H9 (cell line): ENCODE data around the gene DPH3. TPM values are rescaled to one million over a fixed set of nuclear protein-coding genes. Genes with fewer than 3 reads are reported as not detected.

Source experiments
- DNase-seq: peaks from one replicate; pipeline ENCODE4 v3.0.0-alpha.2; 2017
- H2AFZ ChIP-seq: one replicate; pipeline ENCODE4 v1.6.1; 2013; ENCODE audit warnings: mild to moderate bottlenecking, low read length, control low read depth, moderate library complexity
- H2AK5ac ChIP-seq: 2 replicates; pipeline ENCODE4 v1.6.1; 2013; ENCODE audit warnings: low read length, control low read depth, mixed read lengths; ENCODE audit not compliant: insufficient read length
- H2BK120ac ChIP-seq: one replicate; pipeline ENCODE4 v1.6.1; 2013; ENCODE audit warnings: low read depth, mild to moderate bottlenecking, low read length, control low read depth, inconsistent platforms; ENCODE audit not compliant: poor library complexity, severe bottlenecking
- H2BK12ac ChIP-seq: 2 replicates; pipeline ENCODE4 v1.6.1; 2013; ENCODE audit warnings: low read length, control low read depth, mixed read lengths, low read depth; ENCODE audit not compliant: insufficient read length
- H2BK15ac ChIP-seq: 2 replicates; pipeline ENCODE4 v1.6.1; 2013; ENCODE audit warnings: low read depth, low read length, control low read depth
- H2BK20ac ChIP-seq: one replicate; pipeline ENCODE4 v1.6.1; 2013; ENCODE audit warnings: low read depth, mild to moderate bottlenecking, low read length, control low read depth, inconsistent platforms; ENCODE audit not compliant: poor library complexity, severe bottlenecking
- H2BK5ac ChIP-seq: 2 replicates; pipeline ENCODE4 v1.6.1; 2013; ENCODE audit warnings: low read length, control low read depth, mixed read lengths; ENCODE audit not compliant: insufficient read length
- H3K14ac ChIP-seq: 2 replicates; pipeline ENCODE4 v1.6.1; 2013; ENCODE audit warnings: low read length, control low read depth; ENCODE audit not compliant: insufficient read depth
- H3K18ac ChIP-seq: 2 replicates; pipeline ENCODE4 v1.6.1; 2013; ENCODE audit warnings: low read depth, mild to moderate bottlenecking, mixed read lengths, low read length, control low read depth; ENCODE audit not compliant: insufficient read length
- H3K23ac ChIP-seq: 2 replicates; pipeline ENCODE4 v1.6.1; 2013; ENCODE audit warnings: low read length, control low read depth, mixed read lengths, low read depth; ENCODE audit not compliant: insufficient read length
- H3K23me2 ChIP-seq: 2 replicates; pipeline ENCODE4 v1.6.1; 2013; ENCODE audit warnings: low read depth, mild to moderate bottlenecking, mixed read lengths, low read length, control low read depth; ENCODE audit not compliant: insufficient read length, poor library complexity, severe bottlenecking
- H3K27ac ChIP-seq: 2 replicates; pipeline ENCODE4 v1.5.1; 2013; ENCODE audit warnings: low read length, control low read depth, mixed read lengths, low read depth; ENCODE audit not compliant: insufficient read length
- H3K27me3 ChIP-seq: 2 replicates; pipeline ENCODE4 v1.6.1; 2013; ENCODE audit warnings: low read length, control low read depth, inconsistent platforms; ENCODE audit not compliant: insufficient read depth
- H3K4ac ChIP-seq: 2 replicates; pipeline ENCODE4 v1.6.1; 2013; ENCODE audit warnings: low read depth, mild to moderate bottlenecking, control low read depth, inconsistent platforms, low read length, moderate library complexity
- H3K4me1 ChIP-seq: 2 replicates; pipeline ENCODE4 v1.6.1; 2013; ENCODE audit warnings: low read length, control low read depth, inconsistent platforms; ENCODE audit not compliant: insufficient read depth
- H3K4me2 ChIP-seq: 2 replicates; pipeline ENCODE4 v1.6.1; 2013; ENCODE audit warnings: low read length, control low read depth, mixed read lengths; ENCODE audit not compliant: insufficient read length, insufficient read depth
- H3K56ac ChIP-seq: 2 replicates; pipeline ENCODE4 v1.6.1; 2013; ENCODE audit warnings: low read depth, mild to moderate bottlenecking, mixed read lengths, low read length, control low read depth; ENCODE audit not compliant: insufficient read length
- H3K79me1 ChIP-seq: 2 replicates; pipeline ENCODE4 v1.6.1; 2013; ENCODE audit warnings: low read depth, mild to moderate bottlenecking, moderate library complexity, low read length, control low read depth, inconsistent platforms; ENCODE audit not compliant: insufficient read depth, poor library complexity, severe bottlenecking
- H3K79me2 ChIP-seq: 2 replicates; pipeline ENCODE4 v1.6.1; 2013; ENCODE audit warnings: low read length, control low read depth, inconsistent platforms; ENCODE audit not compliant: insufficient read depth
- H3K9ac ChIP-seq: 2 replicates; pipeline ENCODE4 v1.6.1; 2013; ENCODE audit warnings: low read length, control low read depth, mixed read lengths; ENCODE audit not compliant: insufficient read length; ENCODE audit errors: extremely low read depth
- H3K9me3 ChIP-seq: one replicate; pipeline ENCODE4 v1.6.1; 2013; ENCODE audit warnings: low read depth, low read length, inconsistent platforms; ENCODE audit not compliant: control insufficient read depth
- H3T11ph ChIP-seq: one replicate; pipeline ENCODE4 v1.6.1; 2013; ENCODE audit warnings: mild to moderate bottlenecking, low read length, control low read depth, inconsistent platforms
- H4K20me1 ChIP-seq: one replicate; pipeline ENCODE4 v1.6.1; 2013; ENCODE audit not compliant: control insufficient read depth, insufficient read length, insufficient read depth
- H4K5ac ChIP-seq: 2 replicates; pipeline ENCODE4 v1.6.1; 2013; ENCODE audit warnings: low read depth, mild to moderate bottlenecking, mixed read lengths, low read length, control low read depth; ENCODE audit not compliant: insufficient read length
- H4K8ac ChIP-seq: replicated peaks from 2 replicates; pipeline ENCODE4 v1.6.1; 2013; ENCODE audit warnings: low read length, control low read depth, mixed read lengths, low read depth; ENCODE audit not compliant: insufficient read length
- H4K91ac ChIP-seq: 2 replicates; pipeline ENCODE4 v1.6.1; 2013; ENCODE audit warnings: low read depth, mild to moderate bottlenecking, moderate library complexity, mixed read lengths, low read length, control low read depth; ENCODE audit not compliant: insufficient read length
- H3K27ac Mint-ChIP-seq, 3 experiments: 2 replicates in 2 of 3; 3 replicates in 1 of 3; pipeline ENCODE4 v1.8.0; 2020 to 2021; ENCODE audit warnings: mixed read lengths in 3 of 3, mild to moderate bottlenecking in 1 of 3, moderate library complexity in 1 of 3
- H3K27me3 Mint-ChIP-seq: 2 replicates; pipeline ENCODE4 v1.8.0; 2021; ENCODE audit warnings: low read depth, mild to moderate bottlenecking, moderate library complexity, mixed read lengths
- H3K36me3 Mint-ChIP-seq, 3 experiments: 2 replicates in 2 of 3; 3 replicates in 1 of 3; pipeline ENCODE4 v1.8.0; 2020 to 2021; ENCODE audit warnings: low read depth in 3 of 3, mixed read lengths in 3 of 3; ENCODE audit not compliant: insufficient read depth in 1 of 3
- H3K4me1 Mint-ChIP-seq, 2 experiments: 2 replicates each; pipeline ENCODE4 v1.8.0; 2020; ENCODE audit warnings: mixed read lengths in 2 of 2
- H3K4me3 Mint-ChIP-seq, 2 experiments: 2 replicates in 1 of 2; 3 replicates in 1 of 2; pipeline ENCODE4 v1.8.0; 2020 to 2021; ENCODE audit warnings: mild to moderate bottlenecking in 2 of 2, mixed read lengths in 2 of 2, moderate library complexity in 1 of 2
- H3K9me3 Mint-ChIP-seq, 2 experiments: 2 replicates in 1 of 2; 3 replicates in 1 of 2; pipeline ENCODE4 v1.8.0; 2020; ENCODE audit warnings: mild to moderate bottlenecking in 2 of 2, mixed read lengths in 2 of 2, moderate library complexity in 1 of 2
- WGBS: extraction: QIAGEN DNeasy Blood & Tissue Kit; methylation state at CpG from one replicate; pipeline ENCODE4 v1.1.7; 2013; ENCODE audit warnings: missing lambda C conversion rate, low lambda C conversion rate, mixed read lengths; ENCODE audit not compliant: insufficient read length; ENCODE audit errors: extremely low coverage; 5-methylcytosine and 5-hydroxymethylcytosine counted together
- long read RNA-seq: library from polyadenylated mRNA; unstranded; transcript quantifications from one replicate; pipeline ENCODE4 v2.0.0, GENCODE V29; 2020
- total RNA-seq: library from RNA; stranded (reverse); gene quantifications from 2 replicates; pipeline ENCODE4 v1.2.1, GENCODE V29; 2021
- TF ChIP-seq, protein P1 (sequence below): fragments of 200-600 bp; sonication (generic); conservative IDR thresholded peaks from 3 replicates; pipeline ENCODE4 v1.8.0; 2021; ENCODE audit warnings: antibody characterized with exemption, mild to moderate bottlenecking

Gene DPH3
- total RNA-seq, result 36.2 and 36.9 TPM in 2 replicates
- long read RNA-seq, transcript DPH3-204 (3 exons, 3,131 nt), result major isoform, 89 of 117 reads
- long read RNA-seq, transcript DPH3-202 (2 exons, 3,052 nt), result minor isoform, 24 of 117 reads
- long read RNA-seq, partial matches to known transcripts, result 0 of 117 reads
- long read RNA-seq, other reads (novel, unspliced or antisense), result 4 of 117 reads

DNA sequence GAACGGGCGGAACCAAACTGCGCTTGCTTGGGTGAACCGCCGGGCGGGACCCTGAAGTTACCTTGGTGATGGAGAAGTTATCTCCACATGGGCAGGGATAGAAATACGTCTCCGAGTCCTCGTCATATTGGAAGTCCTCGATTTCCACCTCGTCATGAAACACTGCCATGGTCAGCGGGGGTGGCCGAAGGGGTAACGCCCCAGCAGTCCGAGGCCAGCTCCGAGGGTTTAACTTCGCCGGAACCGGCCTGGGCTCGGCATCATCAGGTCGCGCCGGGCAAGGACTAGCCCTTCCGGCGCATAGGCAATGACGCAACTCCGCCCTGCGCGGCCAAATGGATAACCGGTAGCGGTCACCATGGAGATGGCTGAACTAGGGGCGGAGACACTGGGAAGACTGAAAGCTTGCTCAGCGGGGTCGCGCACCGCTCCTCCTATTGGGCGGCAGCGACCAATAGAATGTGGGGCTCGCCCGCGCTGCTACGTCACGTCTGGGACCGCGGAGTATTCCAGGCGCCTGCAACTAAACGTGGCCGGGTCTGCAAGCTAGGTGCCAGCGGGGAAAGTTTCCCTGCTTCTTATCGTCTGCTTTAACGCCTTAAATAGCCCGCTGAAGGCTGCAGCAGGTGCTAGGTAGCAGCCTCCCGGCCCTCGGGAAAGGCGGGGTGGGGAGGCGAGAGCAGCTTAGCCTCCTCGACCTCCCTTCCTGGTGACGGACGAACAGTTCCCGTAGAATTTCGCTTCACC lies at the start of gene DPH3, which contains the start of gene OXNAD1:
TSS of gene DPH3 (minus strand) at position 236 of the 747 bp plus-strand sequence. CDS start at position 169, 67 bp downstream.
TSS of gene OXNAD1 (plus strand) at position 505 of the 747 bp plus-strand sequence. CDS start 5,741 bp downstream, outside the sequence.
- no CpG with 5 or more reads among the region's 61 CpGs for WGBS
- no peak within 1 kb of the TSS for H4K91ac ChIP-seq

More for the DNA sequence above, at the start of gene DPH3, which contains the start of gene OXNAD1:
- Histone ChIP-seq H3K79me1 (no peaks in the 10 kb centered on the region), H3K9me3 (no peaks in the 10 kb centered on the region), H3K18ac (peak within 1 kb of the TSS; percentile 88), H3K9ac (peak within 1 kb of the TSS; percentile 97), H4K5ac (peak within 1 kb of the TSS; percentile 81), H3K4ac (no peak within 1 kb of the TSS; the same call in 1 of the 2 replicates), H3K23ac (no peak within 1 kb of the TSS), H3K4me1 (no peaks in the 10 kb centered on the region), H3K14ac (peak within 1 kb of the TSS; percentile 94), H2BK20ac (no peak within 1 kb of the TSS), H4K8ac (peak within 1 kb of the TSS; percentile 36), H2AFZ (peak within 1 kb of the TSS; percentile 72), H3K27me3 (no peaks in the 10 kb centered on the region), H2BK15ac (no peak within 1 kb of the TSS), H3K23me2 (peaks cover 7% of the 10 kb centered on the region), H2BK12ac (no peak within 1 kb of the TSS), H2BK5ac (peak within 1 kb of the TSS; percentile 36), H3K27ac (peak within 1 kb of the TSS; percentile 44), H2AK5ac (no peak within 1 kb of the TSS), H3T11ph (peak within 1 kb of the TSS; percentile 24), H4K20me1 (no peaks in the 10 kb centered on the region), H2BK120ac (peak within 1 kb of the TSS; percentile 49), H3K56ac (no peak within 1 kb of the TSS), H3K79me2 (peaks cover 19% of the 10 kb centered on the region; the same call in 1 of the 2 replicates), H3K4me2 (peak within 1 kb of the TSS; percentile 97)
- Mint-ChIP-seq H3K27me3 (no peaks in the 10 kb centered on the region), H3K9me3 (no peaks in the 10 kb centered on the region; a peak in 1 of 5 replicates), H3K4me1 (peaks cover 16 to 18% of the 10 kb centered on the region in 2 experiments), H3K4me3 (peak within 1 kb of the TSS; percentile 89 to 99), H3K36me3 (peaks cover 2 to 8% (median 8%) of the 10 kb centered on the region in 3 experiments; a peak in 6 of 7 replicates), H3K27ac (peak within 1 kb of the TSS; percentile 76 to 100 (median 97))
- TF ChIP-seq, protein P1, sequence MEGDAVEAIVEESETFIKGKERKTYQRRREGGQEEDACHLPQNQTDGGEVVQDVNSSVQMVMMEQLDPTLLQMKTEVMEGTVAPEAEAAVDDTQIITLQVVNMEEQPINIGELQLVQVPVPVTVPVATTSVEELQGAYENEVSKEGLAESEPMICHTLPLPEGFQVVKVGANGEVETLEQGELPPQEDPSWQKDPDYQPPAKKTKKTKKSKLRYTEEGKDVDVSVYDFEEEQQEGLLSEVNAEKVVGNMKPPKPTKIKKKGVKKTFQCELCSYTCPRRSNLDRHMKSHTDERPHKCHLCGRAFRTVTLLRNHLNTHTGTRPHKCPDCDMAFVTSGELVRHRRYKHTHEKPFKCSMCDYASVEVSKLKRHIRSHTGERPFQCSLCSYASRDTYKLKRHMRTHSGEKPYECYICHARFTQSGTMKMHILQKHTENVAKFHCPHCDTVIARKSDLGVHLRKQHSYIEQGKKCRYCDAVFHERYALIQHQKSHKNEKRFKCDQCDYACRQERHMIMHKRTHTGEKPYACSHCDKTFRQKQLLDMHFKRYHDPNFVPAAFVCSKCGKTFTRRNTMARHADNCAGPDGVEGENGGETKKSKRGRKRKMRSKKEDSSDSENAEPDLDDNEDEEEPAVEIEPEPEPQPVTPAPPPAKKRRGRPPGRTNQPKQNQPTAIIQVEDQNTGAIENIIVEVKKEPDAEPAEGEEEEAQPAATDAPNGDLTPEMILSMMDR, result peak; percentile 27; the same call in 1 of the 3 replicates
- peak; percentile 99 for DNase-seq
